ENCODE measurements around the gene TAC3. TPM values are rescaled to one million over a fixed set of nuclear protein-coding genes. Genes with fewer than 3 reads are reported as not detected.
"Not testable (repeated sequence)": the region's sequence is repeated elsewhere in the genome, so short reads cannot be mapped to it uniquely, and the experiment has no call there.

The TAC3 gene
- total and polyA plus RNA-seq, 7 donors: 0.66 to 4.5 (median 4.0) TPM; not detected in 3

- 95 to 96% methylated on average over 4 of the region's 4 CpGs for WGBS, 2 donors
- TF ChIP-seq POLR2A (IDR thresholded peaks at IDR 0.05) (no peak), CTCF (IDR thresholded peaks at IDR 0.05) (no peak), EP300 (IDR thresholded peaks at IDR 0.05) (no peak), POLR2AphosphoS5 (IDR thresholded peaks at IDR 0.05) (no peak)
- Histone ChIP-seq H3K27ac (no peak overlapping the region), H3K36me3 (no peaks in the 10 kb centered on the region), H3K4me1 (no peaks in the 10 kb centered on the region), H3K9me3 (no peaks in the 10 kb centered on the region), H3K27me3 (no peaks in the 10 kb centered on the region), H3K4me3 (no peak overlapping the region)
- intact Hi-C loops (cut with DNase I): no loop called here
- no peak for DNase-seq
These were observed 35.3 kb downstream of the TAC3 start for GRCh38 chr12:56980941-56981530.

- no peaks in the 10 kb centered on the region for H3K36me3 ChIP-seq
- H3K4me3 ChIP-seq: no peak overlapping the region
- no peaks in the 10 kb centered on the region for H3K9me3 ChIP-seq
- intact Hi-C loops (cut with DNase I): no loop called here
- TF ChIP-seq CTCF (IDR thresholded peaks at IDR 0.05): no peak
- TF ChIP-seq EP300 (IDR thresholded peaks at IDR 0.05): no peak
- no peak for TF ChIP-seq POLR2A (IDR thresholded peaks at IDR 0.05)
- no peak for TF ChIP-seq POLR2AphosphoS5 (IDR thresholded peaks at IDR 0.05)
- H3K27me3 ChIP-seq: no peaks in the 10 kb centered on the region
- no peak overlapping the region for H3K27ac ChIP-seq
- no peaks in the 10 kb centered on the region for H3K4me1 ChIP-seq
- DNase-seq: no peak
- WGBS, 2 donors: 95% methylated on average over 6 of the region's 6 CpGs
These were observed 36.1 kb downstream of the TAC3 start for GRCh38 chr12:56980268-56980667.

- WGBS, 2 donors: 93 to 95% methylated on average over 3 of the region's 3 CpGs
These were observed 36.7 kb downstream of the TAC3 start for GRCh38 chr12:56979628-56980027.

GRCh38 chr12:56978397-56979138 is 37.8 kb downstream of the TAC3 start:
- no peaks in the 10 kb centered on the region for H3K4me1 ChIP-seq
- no peaks in the 10 kb centered on the region for H3K27me3 ChIP-seq
- H3K27ac ChIP-seq: no peak overlapping the region
- intact Hi-C loops (cut with DNase I): no loop called here
- no peak for TF ChIP-seq POLR2A (IDR thresholded peaks at IDR 0.05)
- TF ChIP-seq POLR2AphosphoS5 (IDR thresholded peaks at IDR 0.05): no peak
- no peak for TF ChIP-seq CTCF (IDR thresholded peaks at IDR 0.05)
- no peak for TF ChIP-seq EP300 (IDR thresholded peaks at IDR 0.05)
- whole genome bisulfite sequencing, 2 donors: 89% methylated on average over 3 of the region's 3 CpGs
- no peak for DNase-seq
- no peaks in the 10 kb centered on the region for H3K9me3 ChIP-seq
- H3K36me3 ChIP-seq: no peaks in the 10 kb centered on the region
- no peak overlapping the region for H3K4me3 ChIP-seq

More at GRCh38 chr12:56979628-56980027, 36.7 kb downstream of the TAC3 start:
- intact Hi-C loops (cut with DNase I): no loop called here
- TF ChIP-seq POLR2AphosphoS5 (IDR thresholded peaks at IDR 0.05) (no peak), CTCF (IDR thresholded peaks at IDR 0.05) (no peak), EP300 (IDR thresholded peaks at IDR 0.05) (no peak)
- Histone ChIP-seq H3K9me3 (no peaks in the 10 kb centered on the region), H3K4me1 (no peaks in the 10 kb centered on the region), H3K36me3 (no peaks in the 10 kb centered on the region), H3K27me3 (no peaks in the 10 kb centered on the region), H3K27ac (no peak overlapping the region), H3K4me3 (no peak overlapping the region)
- DNase-seq: no peak

GRCh38 chr12:56977361-56977760 is 39.0 kb downstream of the TAC3 start:
- H3K9me3 ChIP-seq; H3K36me3 ChIP-seq; H3K4me1 ChIP-seq; intact Hi-C loops (cut with DNase I); H3K27me3 ChIP-seq; H3K27ac ChIP-seq; H3K4me3 ChIP-seq; DNase-seq: not testable (repeated sequence)
- WGBS, 2 donors: 87 to 92% methylated on average over 4 of the region's 4 CpGs

- DNase-seq; intact Hi-C loops (cut with DNase I); H3K4me1 ChIP-seq; H3K36me3 ChIP-seq; H3K27me3 ChIP-seq; H3K4me3 ChIP-seq; H3K9me3 ChIP-seq; H3K27ac ChIP-seq: not testable (repeated sequence)
- WGBS, 2 donors: 80 to 93% methylated on average over 3 of the region's 3 CpGs
These were observed 42.1 kb downstream of the TAC3 start for GRCh38 chr12:56974224-56974623.

- WGBS, 2 donors: 66 to 89% methylated on average over 6 of the region's 6 CpGs
- DNase-seq; H3K4me3 ChIP-seq; H3K9me3 ChIP-seq; H3K27me3 ChIP-seq; H3K4me1 ChIP-seq; intact Hi-C loops (cut with DNase I); H3K36me3 ChIP-seq; H3K27ac ChIP-seq: not testable (repeated sequence)
These were observed 47.4 kb downstream of the TAC3 start for GRCh38 chr12:56968910-56969309.

- intact Hi-C loops (cut with DNase I); H3K27me3 ChIP-seq; H3K36me3 ChIP-seq; H3K4me3 ChIP-seq; DNase-seq; H3K9me3 ChIP-seq; H3K4me1 ChIP-seq; H3K27ac ChIP-seq: not testable (repeated sequence)
- WGBS, 2 donors: 89 to 93% methylated on average over 15 of the region's 15 CpGs
These were observed 50.2 kb downstream of the TAC3 start for GRCh38 chr12:56965997-56966642.

Measured in sigmoid colon (tissue), 7 donors.